SK-N-SH (cell line): ENCODE data around the gene SLC9A8.

ENCODE experiments used
- EZH2phosphoT487 ChIP-seq: fragments of 200-600 bp; sonication (generic); IDR thresholded peaks from 2 replicates; pipeline ENCODE4 v1.6.1; 2017; ENCODE audit warnings: low read depth, mixed run types, mild to moderate bottlenecking, antibody characterized with exemption, moderate library complexity, borderline replicate concordance
- POLR2AphosphoS5 ChIP-seq: IDR thresholded peaks from 2 replicates; pipeline ENCODE4 v1.6.1; 2012; ENCODE audit warnings: low read depth, low read length
- RCOR1 ChIP-seq: fragments of 150-350 bp; IDR thresholded peaks from 2 replicates; pipeline ENCODE4 v1.6.1; 2017; ENCODE audit warnings: antibody characterized with exemption, low read length
- YY1 ChIP-seq: IDR thresholded peaks from 2 replicates; pipeline ENCODE4 v1.4.0; 2012; ENCODE audit warnings: low read depth, mild to moderate bottlenecking
- TF ChIP-seq, protein P1 (sequence below): IDR thresholded peaks from 2 replicates; pipeline ENCODE4 v1.4.0; 2012; ENCODE audit warnings: low read depth, borderline replicate concordance
- TF ChIP-seq, protein P2 (sequence below): fragments of 200-600 bp; sonication (generic); IDR thresholded peaks from 2 replicates; pipeline ENCODE4 v1.6.1; 2017; ENCODE audit warnings: antibody characterized with exemption, mild to moderate bottlenecking, moderate library complexity

DNA sequence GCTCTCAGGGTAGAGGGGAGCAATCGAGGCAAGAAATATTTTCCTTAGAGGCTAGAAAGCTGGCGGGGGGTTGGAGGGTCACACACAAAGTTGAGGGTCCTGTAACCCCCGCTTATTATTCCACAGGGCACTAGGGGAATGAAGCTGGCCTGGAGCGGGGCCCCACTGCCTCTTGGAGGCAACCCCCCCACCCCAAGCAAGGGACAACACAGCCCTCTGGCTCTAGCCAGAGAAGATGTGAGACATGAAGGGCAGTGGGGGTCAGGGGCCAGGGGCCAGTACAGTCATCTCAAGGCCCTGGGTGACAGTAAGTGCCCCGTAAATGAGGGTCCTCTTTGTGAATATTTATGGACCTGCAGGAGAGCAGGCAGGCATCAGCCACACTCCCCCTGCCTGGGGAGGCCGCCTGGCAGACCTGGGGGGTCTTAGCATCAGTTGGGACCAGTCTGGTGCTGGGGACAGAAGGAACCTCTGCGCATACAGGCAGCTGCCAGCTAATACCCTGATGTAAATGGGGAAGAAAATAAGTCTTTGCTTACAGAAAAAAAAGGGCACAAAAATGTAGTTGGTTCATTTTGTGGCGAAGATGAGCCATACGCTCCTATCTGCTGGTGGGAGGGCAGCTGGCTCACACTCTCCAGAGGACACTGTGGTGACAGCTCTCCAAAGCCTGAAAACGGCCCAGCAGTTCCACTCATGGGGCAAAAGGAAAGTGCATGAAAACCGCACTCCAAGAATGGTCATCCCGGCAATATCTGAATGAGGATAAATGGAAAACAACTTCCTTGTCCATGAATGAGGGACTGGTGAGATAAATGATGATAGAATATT, 80.8 kb downstream of the SLC9A8 start:
- TF ChIP-seq, protein P1, sequence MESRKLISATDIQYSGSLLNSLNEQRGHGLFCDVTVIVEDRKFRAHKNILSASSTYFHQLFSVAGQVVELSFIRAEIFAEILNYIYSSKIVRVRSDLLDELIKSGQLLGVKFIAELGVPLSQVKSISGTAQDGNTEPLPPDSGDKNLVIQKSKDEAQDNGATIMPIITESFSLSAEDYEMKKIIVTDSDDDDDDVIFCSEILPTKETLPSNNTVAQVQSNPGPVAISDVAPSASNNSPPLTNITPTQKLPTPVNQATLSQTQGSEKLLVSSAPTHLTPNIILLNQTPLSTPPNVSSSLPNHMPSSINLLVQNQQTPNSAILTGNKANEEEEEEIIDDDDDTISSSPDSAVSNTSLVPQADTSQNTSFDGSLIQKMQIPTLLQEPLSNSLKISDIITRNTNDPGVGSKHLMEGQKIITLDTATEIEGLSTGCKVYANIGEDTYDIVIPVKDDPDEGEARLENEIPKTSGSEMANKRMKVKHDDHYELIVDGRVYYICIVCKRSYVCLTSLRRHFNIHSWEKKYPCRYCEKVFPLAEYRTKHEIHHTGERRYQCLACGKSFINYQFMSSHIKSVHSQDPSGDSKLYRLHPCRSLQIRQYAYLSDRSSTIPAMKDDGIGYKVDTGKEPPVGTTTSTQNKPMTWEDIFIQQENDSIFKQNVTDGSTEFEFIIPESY = no peak
- TF ChIP-seq YY1 (no peak), POLR2AphosphoS5 (no peak), RCOR1 (no peak), EZH2phosphoT487 (no peak)
- TF ChIP-seq, protein P2, sequence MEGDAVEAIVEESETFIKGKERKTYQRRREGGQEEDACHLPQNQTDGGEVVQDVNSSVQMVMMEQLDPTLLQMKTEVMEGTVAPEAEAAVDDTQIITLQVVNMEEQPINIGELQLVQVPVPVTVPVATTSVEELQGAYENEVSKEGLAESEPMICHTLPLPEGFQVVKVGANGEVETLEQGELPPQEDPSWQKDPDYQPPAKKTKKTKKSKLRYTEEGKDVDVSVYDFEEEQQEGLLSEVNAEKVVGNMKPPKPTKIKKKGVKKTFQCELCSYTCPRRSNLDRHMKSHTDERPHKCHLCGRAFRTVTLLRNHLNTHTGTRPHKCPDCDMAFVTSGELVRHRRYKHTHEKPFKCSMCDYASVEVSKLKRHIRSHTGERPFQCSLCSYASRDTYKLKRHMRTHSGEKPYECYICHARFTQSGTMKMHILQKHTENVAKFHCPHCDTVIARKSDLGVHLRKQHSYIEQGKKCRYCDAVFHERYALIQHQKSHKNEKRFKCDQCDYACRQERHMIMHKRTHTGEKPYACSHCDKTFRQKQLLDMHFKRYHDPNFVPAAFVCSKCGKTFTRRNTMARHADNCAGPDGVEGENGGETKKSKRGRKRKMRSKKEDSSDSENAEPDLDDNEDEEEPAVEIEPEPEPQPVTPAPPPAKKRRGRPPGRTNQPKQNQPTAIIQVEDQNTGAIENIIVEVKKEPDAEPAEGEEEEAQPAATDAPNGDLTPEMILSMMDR = no peak
